Stimulated activated CD4-positive, alpha-beta T cell treated with anti-CD3 and anti-CD28 coated beads, Interleukin-1b, Interleukin-23, amount 100 ng/mL, for 48 hours (primary cell): ENCODE measurements around the gene TAF13.

Experiments used
- DNase-seq: peaks from one replicate; pipeline ENCODE4 v3.0.0-alpha.2; 2020

The TAF13 gene, protein sequence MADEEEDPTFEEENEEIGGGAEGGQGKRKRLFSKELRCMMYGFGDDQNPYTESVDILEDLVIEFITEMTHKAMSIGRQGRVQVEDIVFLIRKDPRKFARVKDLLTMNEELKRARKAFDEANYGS

DNA sequence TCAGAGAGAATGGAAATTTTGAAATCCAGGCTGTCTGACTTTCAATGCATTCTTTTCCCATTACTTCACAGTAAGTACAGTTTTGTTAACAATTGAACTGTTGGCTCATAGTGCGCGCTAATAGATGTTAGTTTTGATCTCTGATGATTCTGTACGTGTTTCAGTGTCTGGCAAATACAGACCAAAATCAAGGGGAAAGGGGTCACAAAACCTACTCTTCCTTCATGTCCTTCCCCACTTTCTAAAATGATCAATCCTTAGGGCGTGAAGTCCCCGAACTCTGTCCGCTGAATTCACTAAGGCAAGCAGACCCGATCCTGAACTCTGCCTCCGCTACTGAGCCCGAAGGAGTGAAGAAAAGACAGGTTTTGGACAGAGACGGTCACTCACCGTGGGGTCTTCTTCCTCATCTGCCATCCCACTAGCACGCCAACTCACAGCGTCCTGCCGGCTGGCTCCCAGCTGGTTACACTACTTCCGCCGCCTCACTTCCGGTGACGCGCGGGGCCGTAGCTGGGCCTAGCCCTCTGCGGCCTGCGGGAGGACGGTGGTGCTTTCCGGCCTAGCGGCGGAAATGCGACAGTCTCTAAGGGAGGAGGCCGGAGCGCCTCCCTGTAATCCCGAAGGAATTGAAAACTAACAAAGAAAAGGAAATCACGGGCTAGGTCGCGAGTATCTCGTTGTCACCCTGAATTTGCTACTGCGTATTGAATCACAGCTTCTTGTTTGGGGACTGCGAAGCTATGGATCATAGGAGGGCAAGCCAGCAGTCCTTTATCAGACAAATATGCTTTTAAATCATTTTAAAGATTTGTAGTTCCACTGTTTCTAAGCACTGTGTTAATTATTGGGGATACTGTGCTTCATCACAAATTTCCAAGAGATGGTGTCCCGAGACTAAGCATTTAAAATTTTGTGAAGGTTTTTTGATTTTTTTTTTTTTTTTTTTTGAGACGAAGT is at the start of gene TAF13:
Gene TAF13, minus strand, starts transcription at position 473 of the 960 bp plus-strand sequence. Its CDS starts 56 bp downstream, at position 417.
- DNase-seq, result peak; percentile 88

GRCh38 chr1:109120356-109120755 is 44.6 kb upstream of the TAF13 start:
- no peak for DNase-seq

DNA sequence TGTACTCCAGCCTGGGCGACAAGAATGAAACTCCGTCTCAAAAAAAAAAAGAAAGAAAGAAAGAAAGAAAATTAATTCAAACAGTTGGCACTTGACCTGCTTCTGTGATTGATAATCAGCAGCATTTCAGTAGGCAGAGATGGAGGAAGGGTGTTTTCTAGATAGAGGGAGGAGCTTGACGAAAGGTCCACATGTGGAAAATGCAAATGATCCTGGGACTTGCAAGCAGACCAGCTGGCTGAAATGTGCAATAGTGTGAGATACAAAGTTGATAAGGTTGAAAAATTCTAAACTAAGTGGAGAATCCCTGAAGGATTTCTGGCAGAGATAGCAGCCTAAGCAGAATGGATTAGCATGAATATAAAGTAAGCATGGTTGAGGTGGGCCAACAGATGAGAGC is 42.3 kb upstream of the TAF13 start:
- DNase-seq, result no peak

DNA sequence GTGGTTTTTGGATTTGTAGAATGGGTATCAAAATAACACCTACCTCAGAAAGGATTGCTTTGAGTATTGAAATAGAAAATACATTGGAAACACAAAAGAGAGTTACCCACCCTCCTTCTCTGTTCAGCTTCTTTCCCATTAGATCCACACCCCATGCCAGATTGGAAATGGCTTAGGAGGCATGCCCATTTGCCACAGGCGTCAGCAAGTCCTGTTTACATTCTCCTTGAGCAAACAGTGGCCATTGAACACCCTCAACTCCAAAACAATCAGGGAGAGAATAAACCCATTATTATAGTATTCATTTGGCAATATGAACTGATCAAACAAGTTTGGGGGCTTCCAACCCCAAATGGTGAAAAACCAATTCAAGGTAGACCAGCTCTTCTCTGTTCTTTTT is 40.5 kb upstream of the TAF13 start:
- DNase-seq, result no peak

DNA sequence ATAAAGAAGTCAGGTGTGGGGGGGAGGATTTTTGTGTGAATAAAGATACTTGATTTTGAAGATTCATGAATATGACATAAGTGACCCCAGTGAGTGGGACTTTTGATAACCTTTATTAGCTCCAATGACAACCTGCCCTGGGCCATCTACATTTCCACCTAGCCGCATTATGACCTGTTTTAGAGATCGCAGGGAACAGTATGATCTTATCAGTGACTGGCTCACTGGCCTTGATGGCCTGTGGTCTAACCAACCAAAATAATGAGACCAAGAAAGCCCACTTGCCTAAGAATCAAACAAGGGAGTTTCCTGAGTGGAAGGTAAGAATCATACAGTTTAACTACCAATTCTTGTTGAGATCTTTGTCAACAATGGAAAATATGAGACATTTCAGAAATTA is 39.9 kb upstream of the TAF13 start:
- no peak for DNase-seq

DNA sequence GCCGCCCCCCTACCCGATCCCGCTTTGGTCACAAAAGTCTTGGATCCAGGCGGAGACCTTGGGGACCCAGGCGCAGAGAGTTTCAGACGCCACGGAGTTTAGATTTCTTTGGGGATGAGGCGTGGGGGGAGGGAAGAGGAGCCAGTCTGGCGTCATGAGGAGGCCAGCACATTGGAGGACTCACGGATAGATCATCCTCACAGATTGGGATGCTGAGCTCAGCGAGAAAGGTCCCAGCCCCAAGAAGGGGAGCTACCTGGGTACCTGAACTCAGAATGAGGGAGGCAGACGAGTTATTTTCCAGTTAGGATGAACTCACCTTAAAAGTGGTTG is 38.5 kb upstream of the TAF13 start:
- no peak for DNase-seq

GRCh38 chr1:109113590-109114341 is 38.0 kb upstream of the TAF13 start, which contains the start of gene ELAPOR1:
ELAPOR1 (plus strand) TSS chr1:109114115; CDS start chr1:109114184, 69 bp downstream.
- DNase-seq, result peak; percentile 75

- peak; percentile 90 for DNase-seq
These were observed 37.0 kb upstream of the TAF13 start for GRCh38 chr1:109112652-109113285.

GRCh38 chr1:109112056-109112651 is 36.4 kb upstream of the TAF13 start:
- no peak for DNase-seq

GRCh38 chr1:109111386-109112055 is 35.7 kb upstream of the TAF13 start:
- no peak for DNase-seq

DNA sequence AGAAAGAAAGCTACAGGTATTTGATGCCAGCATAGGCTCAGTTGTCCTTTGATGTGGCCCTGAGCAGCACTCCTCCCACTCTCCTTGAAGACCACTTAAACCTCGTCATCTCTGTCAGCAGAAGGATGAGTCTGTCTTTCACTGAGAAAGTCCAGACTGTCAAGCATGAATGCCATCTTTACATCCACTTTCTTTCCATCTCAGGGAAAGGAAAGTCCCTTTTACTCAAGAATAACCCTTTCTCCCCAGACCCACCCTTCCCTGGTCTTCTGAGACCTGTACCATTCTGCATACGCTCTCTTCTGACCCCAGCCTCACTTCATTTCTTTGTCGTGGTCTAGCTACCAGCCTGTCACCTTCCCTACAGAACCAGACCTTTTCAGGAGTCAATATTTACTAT is 34.1 kb upstream of the TAF13 start:
- no peak for DNase-seq

GRCh38 chr1:109107785-109108184 is 32.0 kb upstream of the TAF13 start:
- no peak for DNase-seq

GRCh38 chr1:109105881-109106280 is 30.1 kb upstream of the TAF13 start:
- DNase-seq, result no peak

- no peak for DNase-seq
These were observed 28.8 kb upstream of the TAF13 start for GRCh38 chr1:109104364-109105151.

GRCh38 chr1:109099938-109100773 is 24.4 kb upstream of the TAF13 start:
- peak; percentile 98 for DNase-seq

GRCh38 chr1:109096120-109096519 is 20.3 kb upstream of the TAF13 start:
- DNase-seq, result no peak

- no peak for DNase-seq
These were observed 19.8 kb upstream of the TAF13 start for GRCh38 chr1:109095631-109096030.

DNA sequence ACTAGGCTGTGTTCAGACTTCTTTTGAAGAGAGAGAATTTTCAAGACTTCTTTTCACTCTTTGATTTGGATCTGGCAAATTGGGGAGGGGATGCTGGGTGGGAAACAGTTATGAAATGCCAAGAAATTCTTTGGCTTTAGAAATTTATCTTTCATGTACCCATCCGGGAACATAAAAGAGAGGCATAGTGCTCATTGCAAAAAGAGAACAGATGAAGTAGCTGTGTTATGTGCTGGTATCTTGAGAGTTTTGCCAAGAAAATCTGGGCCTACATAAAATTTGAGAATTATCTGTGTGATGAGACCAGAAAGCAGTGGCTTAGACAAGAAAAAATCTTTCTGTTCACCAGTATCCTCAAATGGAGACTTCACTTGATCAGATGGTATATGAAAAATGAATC is 19.1 kb upstream of the TAF13 start:
- DNase-seq, result no peak

DNA sequence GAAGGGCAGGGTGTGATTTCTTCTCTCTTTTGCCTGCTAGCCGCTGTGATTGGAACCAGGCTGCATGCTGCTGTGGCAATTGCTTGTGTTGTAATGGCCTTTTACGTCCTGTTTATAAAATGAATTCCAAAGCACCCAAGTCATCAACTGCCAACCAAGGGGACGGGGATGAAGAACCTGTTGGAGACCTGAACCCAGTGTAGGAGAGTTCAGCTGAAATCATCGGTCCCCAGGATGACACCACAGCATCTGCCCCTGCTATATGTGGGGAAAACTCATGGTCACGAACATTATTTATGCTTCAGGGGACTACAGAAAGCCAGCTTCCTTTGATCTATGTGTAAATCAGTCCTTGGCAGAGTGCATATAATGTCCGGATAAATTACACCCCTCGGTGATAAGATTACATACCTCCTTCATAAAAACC is 18.6 kb upstream of the TAF13 start:
- DNase-seq, result no peak

- DNase-seq, result no peak
These were observed 16.0 kb upstream of the TAF13 start for GRCh38 chr1:109091839-109092193.
